ENCODE measurements around the gene PRRX1. TPM values are rescaled to one million over a fixed set of nuclear protein-coding genes. Genes with fewer than 3 reads are reported as not detected.

The PRRX1 gene
- total and polyA plus RNA-seq, 4 donors: 7.7 to 37.5 (median 13.9) TPM

DNA sequence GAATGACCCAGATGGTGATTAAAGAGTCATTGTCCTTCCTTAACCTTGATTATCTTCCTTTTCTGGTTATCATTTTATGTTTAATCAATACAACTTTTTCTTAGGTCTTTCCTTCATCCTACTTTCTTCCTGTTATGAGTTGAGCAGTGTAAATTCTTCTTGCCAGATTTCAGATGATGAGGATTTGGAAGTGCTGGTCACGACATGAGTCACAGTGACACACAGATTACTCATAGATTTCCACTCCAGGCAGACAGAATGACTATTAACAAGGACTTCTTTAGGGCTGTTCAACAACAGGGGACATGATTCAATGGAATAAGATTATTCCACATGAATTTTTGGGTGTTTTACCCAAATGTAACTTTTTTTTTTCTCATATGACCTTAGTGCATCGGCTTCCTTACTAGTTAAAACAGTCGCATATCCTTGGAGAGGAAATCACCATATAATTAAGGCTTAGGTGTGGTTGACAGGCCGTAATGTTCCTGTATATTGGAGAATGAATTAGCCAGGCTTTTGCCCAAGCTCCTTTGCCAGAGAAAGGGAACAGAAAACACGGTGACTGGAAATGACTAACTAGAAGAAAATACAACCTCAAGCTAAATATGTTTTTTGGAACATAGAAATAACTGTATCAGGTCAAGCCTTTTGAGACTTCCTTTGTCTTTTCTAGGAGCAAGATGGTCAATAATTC is 44.2 kb downstream of the PRRX1 start:
- H3K27ac ChIP-seq (ENCODE audit: low read depth in 1 of 2, low read length in 1 of 2): peak overlapping the region in 1 of 2 donors; percentile 61
- H3K9ac ChIP-seq (ENCODE audit: insufficient read depth in 1 of 2, low read length in 2 of 2): no peak overlapping the region
- TF ChIP-seq, protein P1, sequence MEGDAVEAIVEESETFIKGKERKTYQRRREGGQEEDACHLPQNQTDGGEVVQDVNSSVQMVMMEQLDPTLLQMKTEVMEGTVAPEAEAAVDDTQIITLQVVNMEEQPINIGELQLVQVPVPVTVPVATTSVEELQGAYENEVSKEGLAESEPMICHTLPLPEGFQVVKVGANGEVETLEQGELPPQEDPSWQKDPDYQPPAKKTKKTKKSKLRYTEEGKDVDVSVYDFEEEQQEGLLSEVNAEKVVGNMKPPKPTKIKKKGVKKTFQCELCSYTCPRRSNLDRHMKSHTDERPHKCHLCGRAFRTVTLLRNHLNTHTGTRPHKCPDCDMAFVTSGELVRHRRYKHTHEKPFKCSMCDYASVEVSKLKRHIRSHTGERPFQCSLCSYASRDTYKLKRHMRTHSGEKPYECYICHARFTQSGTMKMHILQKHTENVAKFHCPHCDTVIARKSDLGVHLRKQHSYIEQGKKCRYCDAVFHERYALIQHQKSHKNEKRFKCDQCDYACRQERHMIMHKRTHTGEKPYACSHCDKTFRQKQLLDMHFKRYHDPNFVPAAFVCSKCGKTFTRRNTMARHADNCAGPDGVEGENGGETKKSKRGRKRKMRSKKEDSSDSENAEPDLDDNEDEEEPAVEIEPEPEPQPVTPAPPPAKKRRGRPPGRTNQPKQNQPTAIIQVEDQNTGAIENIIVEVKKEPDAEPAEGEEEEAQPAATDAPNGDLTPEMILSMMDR (IDR thresholded peaks at IDR 0.05; ENCODE audit: control extremely low read depth, extremely low read depth): no peak
- peaks cover 0 to 3% (median 0%) of the 10 kb centered on the region in 4 donors for H3K9me3 ChIP-seq (ENCODE audit: control insufficient read depth in 4 of 4, insufficient read depth in 3 of 4, low read length in 3 of 4)
- no peak overlapping the region for H3K4me3 ChIP-seq
- H3K36me3 ChIP-seq (ENCODE audit: control insufficient read depth in 4 of 4, insufficient read depth in 4 of 4, low read length in 4 of 4): no peaks in the 10 kb centered on the region
- peaks cover 0 to 5% (median 0%) of the 10 kb centered on the region in 5 donors for H3K4me1 ChIP-seq (ENCODE audit: control insufficient read depth in 5 of 5, insufficient read depth in 5 of 5, low read length in 5 of 5)
- no peaks in the 10 kb centered on the region for H3K27me3 ChIP-seq (ENCODE audit: control insufficient read depth in 3 of 3, insufficient read depth in 3 of 3, low read length in 2 of 3)
- 66 to 76% methylated on average over 5 of the region's 5 CpGs for WGBS, 2 donors
- ATAC-seq (ENCODE audit: insufficient read depth, low FRiP score) (peak; percentile 61), DNase-seq (no peak)

DNA sequence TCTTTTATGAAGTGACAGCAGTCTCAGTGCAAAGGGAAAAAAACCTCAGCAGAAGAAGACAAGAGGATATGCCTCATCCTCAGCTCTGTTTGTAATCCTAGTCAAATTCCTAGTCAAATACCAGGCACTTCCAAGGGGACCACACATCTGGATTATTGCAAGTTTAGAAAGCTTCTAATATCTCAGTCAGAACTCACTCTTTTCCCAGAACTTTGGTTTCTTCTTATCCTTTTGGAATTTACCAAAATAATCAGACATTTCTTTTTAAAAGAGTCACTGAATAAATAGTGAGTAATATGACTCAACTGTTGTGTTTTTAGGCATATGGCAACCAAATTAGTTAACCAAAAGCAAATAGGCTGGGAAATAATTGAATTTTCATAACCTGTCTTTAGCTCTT is 47.8 kb downstream of the PRRX1 start:
- Histone ChIP-seq H3K4me1 (ENCODE audit: control insufficient read depth in 5 of 5, insufficient read depth in 5 of 5, low read length in 5 of 5) (peaks cover 0 to 5% (median 0%) of the 10 kb centered on the region in 5 donors), H3K27me3 (ENCODE audit: control insufficient read depth in 3 of 3, insufficient read depth in 3 of 3, low read length in 2 of 3) (no peaks in the 10 kb centered on the region), H3K4me3 (no peak overlapping the region), H3K36me3 (ENCODE audit: control insufficient read depth in 4 of 4, insufficient read depth in 4 of 4, low read length in 4 of 4) (no peaks in the 10 kb centered on the region), H3K9ac (ENCODE audit: insufficient read depth in 1 of 2, low read length in 2 of 2) (no peak overlapping the region), H3K9me3 (ENCODE audit: control insufficient read depth in 4 of 4, insufficient read depth in 3 of 4, low read length in 3 of 4) (peaks cover 0 to 2% (median 0%) of the 10 kb centered on the region in 4 donors), H3K27ac (ENCODE audit: low read depth in 1 of 2, low read length in 1 of 2) (no peak overlapping the region)
- DNase-seq (no peak), ATAC-seq (ENCODE audit: insufficient read depth, low FRiP score) (no peak)
- TF ChIP-seq, protein P1 (IDR thresholded peaks at IDR 0.05; ENCODE audit: control extremely low read depth, extremely low read depth): no peak

DNA sequence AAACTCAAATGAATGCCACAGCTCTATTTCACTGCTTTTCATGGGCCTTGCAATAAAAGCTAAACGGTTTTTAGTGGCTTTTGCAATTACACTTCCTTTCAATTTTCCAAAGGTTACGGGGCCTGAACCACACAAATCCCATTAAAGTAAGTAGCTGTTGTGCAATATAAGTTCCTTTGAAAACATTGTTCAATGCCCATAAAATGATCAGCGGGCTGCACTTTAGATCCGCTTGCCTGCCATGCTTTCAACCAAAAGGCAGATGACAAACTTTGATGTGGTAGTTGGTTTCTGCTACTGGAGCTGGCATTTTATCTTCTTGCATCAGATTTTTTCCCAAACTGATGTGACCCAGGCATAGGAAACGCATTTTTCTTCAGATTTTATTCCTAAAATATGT is 50.2 kb downstream of the PRRX1 start:
- H3K27me3 ChIP-seq (ENCODE audit: control insufficient read depth in 3 of 3, insufficient read depth in 3 of 3, low read length in 2 of 3): no peaks in the 10 kb centered on the region
- ATAC-seq (ENCODE audit: insufficient read depth, low FRiP score): no peak
- H3K27ac ChIP-seq (ENCODE audit: low read depth in 1 of 2, low read length in 1 of 2): no peak overlapping the region
- H3K4me3 ChIP-seq: no peak overlapping the region
- H3K4me1 ChIP-seq (ENCODE audit: control insufficient read depth in 5 of 5, insufficient read depth in 5 of 5, low read length in 5 of 5): peaks cover 0 to 5% (median 0%) of the 10 kb centered on the region in 5 donors
- H3K9me3 ChIP-seq (ENCODE audit: control insufficient read depth in 4 of 4, insufficient read depth in 3 of 4, low read length in 3 of 4): no peaks in the 10 kb centered on the region
- H3K36me3 ChIP-seq (ENCODE audit: control insufficient read depth in 4 of 4, insufficient read depth in 4 of 4, low read length in 4 of 4): no peaks in the 10 kb centered on the region
- H3K9ac ChIP-seq (ENCODE audit: insufficient read depth in 1 of 2, low read length in 2 of 2): no peak overlapping the region
- WGBS, 2 donors: 84 to 85% methylated on average over 5 of the region's 5 CpGs
- DNase-seq: no peak
- TF ChIP-seq, protein P1 (IDR thresholded peaks at IDR 0.05; ENCODE audit: control extremely low read depth, extremely low read depth): no peak

DNA sequence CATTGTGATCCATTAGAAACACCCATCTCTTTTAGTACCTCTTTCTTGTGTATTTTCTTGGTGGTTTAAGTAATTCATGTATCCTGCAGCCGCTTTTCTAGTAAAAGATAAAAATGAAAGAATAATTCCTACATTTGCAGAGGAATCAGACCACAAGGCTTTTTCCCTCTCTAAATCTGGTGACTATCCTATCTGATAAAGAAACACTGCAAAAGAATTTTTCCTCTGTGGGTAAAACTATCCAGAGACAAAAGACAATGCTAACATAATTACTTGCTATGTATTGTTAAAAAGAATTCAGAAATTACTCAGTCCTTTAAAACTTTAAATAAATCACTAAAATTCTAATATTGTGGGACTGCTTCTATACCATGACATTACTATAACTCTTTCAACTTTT is 51.0 kb downstream of the PRRX1 start:
- Histone ChIP-seq H3K4me3 (no peak overlapping the region), H3K27me3 (ENCODE audit: control insufficient read depth in 3 of 3, insufficient read depth in 3 of 3, low read length in 2 of 3) (peaks cover 0 to 3% (median 0%) of the 10 kb centered on the region in 3 donors), H3K9ac (ENCODE audit: insufficient read depth in 1 of 2, low read length in 2 of 2) (no peak overlapping the region), H3K9me3 (ENCODE audit: control insufficient read depth in 4 of 4, insufficient read depth in 3 of 4, low read length in 3 of 4) (no peaks in the 10 kb centered on the region), H3K4me1 (ENCODE audit: control insufficient read depth in 5 of 5, insufficient read depth in 5 of 5, low read length in 5 of 5) (no peaks in the 10 kb centered on the region), H3K27ac (ENCODE audit: low read depth in 1 of 2, low read length in 1 of 2) (no peak overlapping the region), H3K36me3 (ENCODE audit: control insufficient read depth in 4 of 4, insufficient read depth in 4 of 4, low read length in 4 of 4) (no peaks in the 10 kb centered on the region)
- TF ChIP-seq, protein P1 (IDR thresholded peaks at IDR 0.05; ENCODE audit: control extremely low read depth, extremely low read depth): no peak
- no peak for ATAC-seq (ENCODE audit: insufficient read depth, low FRiP score)
- 90 to 97% methylated on average over 1 of the region's 1 CpG for WGBS, 2 donors
- DNase-seq: no peak
